Gastrocnemius medialis (tissue), 4 donors: ENCODE measurements around the gene ST8SIA5. TPM values are rescaled to one million over a fixed set of nuclear protein-coding genes. Genes with fewer than 3 reads are reported as not detected.

ENCODE experiments used
- ATAC-seq, 2 donors: fragments of 150-250 bp; one replicate each; pipeline ENCODE4 v1.9.1; 2016
- DNase-seq, 2 donors: peaks; one replicate each; pipeline ENCODE4 v3.0.0-alpha.2; 2019
- H3K27ac ChIP-seq, 4 donors: fragments of 200-600 bp; sonication (generic); 1 replicate in 1 of 4; 2 replicates in 3 of 4; pipeline ENCODE4 v1.5.1; 2016 to 2018; ENCODE audit warnings: mild to moderate bottlenecking in 2 of 4, moderate library complexity in 1 of 4
- H3K27me3 ChIP-seq, 3 donors: fragments of 200-600 bp; sonication (generic) in 2 of 3; 1 replicate in 1 of 3; 2 replicates in 2 of 3; pipeline versions ENCODE4 v1.5.1 to v1.6.0; 2016 to 2019; ENCODE audit warnings: mild to moderate bottlenecking in 1 of 3, moderate library complexity in 1 of 3
- H3K36me3 ChIP-seq, 2 donors: fragments of 200-600 bp; sonication (generic) in 1 of 2; one replicate each; pipeline ENCODE4 v1.5.1; 2017 to 2018
- H3K4me1 ChIP-seq, 2 donors: fragments of 200-600 bp; sonication (generic) in 1 of 2; one replicate each; pipeline ENCODE4 v1.5.1; 2016 to 2017; ENCODE audit warnings: mild to moderate bottlenecking in 2 of 2
- H3K4me3 ChIP-seq, 4 donors: fragments of 200-600 bp; sonication (generic) in 3 of 4; 1 replicate in 1 of 4; 2 replicates in 3 of 4; pipeline ENCODE4 v1.5.1; 2016 to 2019; ENCODE audit warnings: mild to moderate bottlenecking in 2 of 4
- H3K9me3 ChIP-seq, 3 donors: fragments of 200-600 bp; sonication (generic) in 2 of 3; 1 replicate in 1 of 3; 2 replicates in 2 of 3; pipeline ENCODE4 v1.5.1; 2016 to 2019
- CTCF ChIP-seq, 5 experiments: fragments of 450-650 bp in 3 of 5; fragments of 200-600 bp in 2 of 5; sonication (generic) in 2 of 5; IDR thresholded peaks in 4 of 5; conservative IDR thresholded peaks in 1 of 5; 1 replicate in 4 of 5; 2 replicates in 1 of 5; pipeline ENCODE4 v1.5.1; 2016 to 2019; ENCODE audit warnings: antibody characterized with exemption in 5 of 5, mild to moderate bottlenecking in 3 of 5, moderate library complexity in 3 of 5
- POLR2A ChIP-seq, 2 donors: fragments of 450-650 bp; IDR thresholded peaks; one replicate each; pipeline ENCODE4 v1.6.1; 2017; ENCODE audit warnings: antibody characterized with exemption in 2 of 2, mild to moderate bottlenecking in 2 of 2, moderate library complexity in 2 of 2
- in situ Hi-C, 4 donors: fragments of 200-750 bp; cut with MboI; loops; one replicate each; pipeline versions ENCODE4 v1.15.0 to v1.8.0; 2017; ENCODE audit warnings: low sequenced_read_pairs in 4 of 4
- intact Hi-C: fragments of 100-400 bp; cut with DNase I; formaldehyde crosslinking; loops from one replicate; pipeline ENCODE4 v1.15.1; 2023; ENCODE audit warnings: low total_unique reads
- total RNA-seq, 4 donors: library from RNA; depleted of rRNA; stranded (reverse); fragments of >200 nt; gene quantifications; one replicate each; pipeline versions ENCODE4 v1.1.0 to v1.2.3, GENCODE V29; 2016

The ST8SIA5 gene
- total RNA-seq, 4 donors from 2014 or later = 1.7 to 7.7 (median 3.6) TPM

- H3K4me1 ChIP-seq = peaks cover 12 to 17% of the 10 kb centered on the region in 2 donors
- H3K9me3 ChIP-seq = no peaks in the 10 kb centered on the region
- DNase-seq = no peak
- no peak for TF ChIP-seq POLR2A (IDR thresholded peaks at IDR 0.05)
- no peak for TF ChIP-seq CTCF (IDR thresholded peaks at IDR 0.05 in 4 of 5, conservative IDR thresholded peaks at IDR 0.05 in 1 of 5)
- H3K27ac ChIP-seq = no peak overlapping the region
- intact Hi-C loops = loop anchor here (5.0 to 10.0 kb wide), 5 partner anchors 48 to 605 kb away; partner anchors contain the start of genes KATNAL2 and PIAS2
- in situ Hi-C loops = no loop called here
- H3K4me3 ChIP-seq = no peak overlapping the region
- H3K27me3 ChIP-seq = no peaks in the 10 kb centered on the region
- H3K36me3 ChIP-seq = no peaks in the 10 kb centered on the region
- ATAC-seq = no peak
These were observed 3.0 kb upstream of the ST8SIA5 start for GRCh38 chr18:46759890-46760289.

DNA sequence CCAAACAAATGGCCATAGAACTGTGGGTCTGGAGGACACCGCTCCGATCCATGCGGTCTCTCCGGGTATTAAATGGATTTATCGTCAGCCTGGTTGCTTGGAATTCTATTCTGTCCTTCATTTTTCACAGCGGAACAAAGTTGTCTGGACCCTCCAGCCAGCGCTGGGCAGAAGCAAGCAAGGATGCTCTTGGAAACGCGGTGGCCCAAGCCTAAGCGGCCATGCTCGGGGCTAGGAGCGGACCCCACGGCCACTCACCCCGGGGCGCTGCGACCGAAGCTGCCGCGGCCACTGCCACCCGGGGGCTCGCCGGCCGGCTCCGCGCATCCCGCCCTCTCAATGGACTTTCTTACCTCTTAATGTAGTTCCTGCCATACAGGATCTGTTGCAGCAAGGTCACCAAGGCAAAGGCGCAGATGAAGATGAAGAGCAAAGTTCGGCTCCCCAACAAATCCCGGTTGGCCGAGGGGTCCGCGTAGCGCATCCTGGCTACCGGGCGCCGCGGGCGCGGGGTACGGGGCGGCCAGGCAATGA is 761 bp downstream of the ST8SIA5 start:
- in situ Hi-C loops = no loop called here
- no peak for TF ChIP-seq POLR2A (IDR thresholded peaks at IDR 0.05)
- no peak for TF ChIP-seq CTCF (IDR thresholded peaks at IDR 0.05 in 4 of 5, conservative IDR thresholded peaks at IDR 0.05 in 1 of 5)
- DNase-seq = no peak

GRCh38 chr18:46755315-46756024 is 1.4 kb downstream of the ST8SIA5 start:
- ATAC-seq (peak in 1 of 2 donors; percentile 1), DNase-seq (no peak)
- Histone ChIP-seq H3K4me3 (peak overlapping the region; percentile 59 to 81 (median 68)), H3K4me1 (peaks cover 12 to 22% of the 10 kb centered on the region in 2 donors), H3K36me3 (no peaks in the 10 kb centered on the region), H3K9me3 (no peaks in the 10 kb centered on the region), H3K27ac (peak overlapping the region; percentile 50 to 88 (median 76)), H3K27me3 (no peaks in the 10 kb centered on the region)
- in situ Hi-C loops (no loop called here), intact Hi-C loops (loop anchor here (2.0 to 10.0 kb wide), 6 partner anchors 43 to 601 kb away; partner anchors contain the start of genes KATNAL2 and PIAS2)
- TF ChIP-seq POLR2A (IDR thresholded peaks at IDR 0.05) = no peak
- no peak for TF ChIP-seq CTCF (IDR thresholded peaks at IDR 0.05 in 4 of 5, conservative IDR thresholded peaks at IDR 0.05 in 1 of 5)

More for the DNA sequence above, 761 bp downstream of the ST8SIA5 start:
- peak in 1 of 2 donors; percentile 3 for ATAC-seq
- H3K4me1 ChIP-seq = peaks cover 12 to 22% of the 10 kb centered on the region in 2 donors
- no peaks in the 10 kb centered on the region for H3K9me3 ChIP-seq
- H3K27ac ChIP-seq = peak overlapping the region; percentile 50 to 88 (median 76)
- no peaks in the 10 kb centered on the region for H3K27me3 ChIP-seq
- no peaks in the 10 kb centered on the region for H3K36me3 ChIP-seq
- intact Hi-C loops = loop anchor here (2.0 to 10.0 kb wide), 6 partner anchors 44 to 601 kb away; partner anchors contain the start of genes KATNAL2 and PIAS2
- peak overlapping the region; percentile 59 to 81 (median 68) for H3K4me3 ChIP-seq

DNA sequence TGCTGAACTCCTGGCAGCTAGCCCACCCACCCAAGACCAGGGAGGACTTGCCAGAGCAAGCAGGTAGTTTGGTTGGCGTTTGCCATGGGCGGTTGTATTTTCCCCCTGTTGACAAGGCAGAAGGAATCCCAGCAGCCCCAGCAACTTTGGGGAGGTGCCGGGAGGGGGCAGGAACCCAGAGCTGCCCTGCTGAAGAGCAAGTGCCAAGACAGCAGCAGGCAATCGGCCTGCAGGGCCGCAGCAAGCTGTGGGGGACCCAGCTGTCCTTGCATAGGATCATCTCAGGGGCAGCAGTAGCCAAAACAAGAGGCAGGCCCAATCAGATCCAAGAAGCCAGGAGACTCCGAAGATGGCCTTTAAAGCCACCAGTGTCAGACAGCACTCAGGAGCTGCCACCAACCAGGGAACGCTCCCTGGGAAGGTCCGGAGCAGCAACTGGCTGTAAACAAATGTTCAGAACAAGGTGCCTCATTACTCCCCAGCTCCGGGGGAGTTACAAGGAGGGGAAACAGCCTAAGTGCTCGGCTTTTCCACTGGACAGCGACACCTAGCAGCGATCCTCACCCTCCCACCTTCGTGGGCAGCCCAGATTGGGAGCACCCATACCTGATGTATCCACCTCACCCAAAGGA is 2.1 kb downstream of the ST8SIA5 start:
- peak in 3 of 5 experiments; percentile 16 to 46 (median 18) for TF ChIP-seq CTCF (IDR thresholded peaks at IDR 0.05 in 4 of 5, conservative IDR thresholded peaks at IDR 0.05 in 1 of 5)
- TF ChIP-seq POLR2A (IDR thresholded peaks at IDR 0.05) = peak; percentile 20 to 31
- Histone ChIP-seq H3K27me3 (no peaks in the 10 kb centered on the region), H3K27ac (peak overlapping the region; percentile 50 to 88 (median 76)), H3K4me1 (peaks cover 12 to 22% of the 10 kb centered on the region in 2 donors), H3K4me3 (no peak overlapping the region), H3K36me3 (no peaks in the 10 kb centered on the region), H3K9me3 (no peaks in the 10 kb centered on the region)
- in situ Hi-C loops = no loop called here
- DNase-seq (peak in 1 of 2 donors; percentile 20), ATAC-seq (peak; percentile 14 to 43)
- intact Hi-C loops = loop anchor here (5.0 to 10.0 kb wide), 5 partner anchors 42 to 600 kb away; partner anchors contain the start of genes KATNAL2 and PIAS2
